Large intestine (tissue), 3 donors: ENCODE data around the gene CEMIP. TPM values are rescaled to one million over a fixed set of nuclear protein-coding genes. Genes with fewer than 3 reads are reported as not detected.
A peak's percentile ranks its signal among the peaks of the same experiment; 100 is the strongest.

Experiments used
- DNase-seq, 2 donors: peaks; one replicate each; pipeline versions ENCODE4 v3.0.0 to v3.0.0-alpha.2; 2013
- H3K27ac ChIP-seq: one replicate; pipeline ENCODE4 v1.5.1; 2013; ENCODE audit warnings: low read length
- H3K27me3 ChIP-seq: 2 replicates; pipeline ENCODE4 v1.6.1; 2013; ENCODE audit warnings: low read length; ENCODE audit not compliant: control insufficient read depth, insufficient read depth
- H3K36me3 ChIP-seq: 2 replicates; pipeline ENCODE4 v1.6.1; 2013; ENCODE audit warnings: low read length; ENCODE audit not compliant: control insufficient read depth, insufficient read depth
- H3K4me1 ChIP-seq: one replicate; pipeline ENCODE4 v1.6.1; 2013; ENCODE audit warnings: low read length; ENCODE audit not compliant: control insufficient read depth, insufficient read depth
- H3K4me3 ChIP-seq: one replicate; pipeline ENCODE4 v1.5.1; 2013; ENCODE audit warnings: low read length
- H3K9me3 ChIP-seq: one replicate; pipeline ENCODE4 v1.6.1; 2013; ENCODE audit warnings: mild to moderate bottlenecking, low read depth, low read length, moderate library complexity; ENCODE audit not compliant: control insufficient read depth
- WGBS: methylation state at CpG from one replicate; pipeline ENCODE4 v1.1.5; 2013; ENCODE audit warnings: low lambda C conversion rate; ENCODE audit not compliant: insufficient coverage; 5-methylcytosine and 5-hydroxymethylcytosine counted together
- polyA plus RNA-seq: library from polyadenylated mRNA; unstranded; fragments of 120-200 nt; gene quantifications from one replicate; pipeline ENCODE4 v1.2.1, GENCODE V29; 2013

The CEMIP gene
- polyA plus RNA-seq, 1 donor = 2.5 TPM

GRCh38 chr15:80773792-80774352 lies 5.3 kb upstream of the CEMIP start:
- no peak overlapping the region for H3K27ac ChIP-seq
- DNase-seq = no peak
- H3K4me1 ChIP-seq = no peaks in the 10 kb centered on the region
- no peak overlapping the region for H3K4me3 ChIP-seq
- no peaks in the 10 kb centered on the region for H3K9me3 ChIP-seq
- peaks cover 16% of the 10 kb centered on the region for H3K27me3 ChIP-seq
- WGBS = 85% methylated on average over 2 of the region's 5 CpGs
- no peaks in the 10 kb centered on the region for H3K36me3 ChIP-seq

DNA sequence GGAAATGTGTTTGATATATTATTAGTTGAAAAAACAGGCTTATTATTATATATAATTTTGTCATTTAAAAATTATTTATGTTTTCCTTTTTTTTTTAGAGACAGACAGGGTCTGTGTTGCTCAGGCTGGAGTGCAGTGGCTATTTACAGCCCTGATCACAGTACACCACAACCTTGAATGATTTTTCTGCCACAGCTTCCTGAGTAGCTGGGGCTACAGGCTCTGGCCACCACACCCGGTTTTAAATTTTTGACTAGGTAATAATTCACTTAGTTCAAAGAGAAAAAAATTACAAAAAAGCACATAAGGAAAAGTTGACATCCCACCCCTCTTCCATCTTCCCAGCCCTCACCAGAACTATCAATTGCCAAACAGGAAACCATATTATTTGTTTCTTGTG lies 4.7 kb upstream of the CEMIP start:
- H3K27ac ChIP-seq = no peak overlapping the region
- H3K4me3 ChIP-seq = no peak overlapping the region
- peaks cover 2% of the 10 kb centered on the region for H3K4me1 ChIP-seq
- no peaks in the 10 kb centered on the region for H3K36me3 ChIP-seq
- peaks cover 3% of the 10 kb centered on the region for H3K9me3 ChIP-seq
- H3K27me3 ChIP-seq = peaks cover 20% of the 10 kb centered on the region
- 40% methylated on average over 1 of the region's 1 CpG for WGBS
- no peak for DNase-seq

GRCh38 chr15:80775338-80775737 lies 3.8 kb upstream of the CEMIP start:
- 92% methylated on average over 2 of the region's 3 CpGs for WGBS
- no peak overlapping the region for H3K27ac ChIP-seq
- DNase-seq = no peak
- H3K36me3 ChIP-seq = no peaks in the 10 kb centered on the region
- H3K27me3 ChIP-seq = peaks cover 29% of the 10 kb centered on the region
- H3K4me3 ChIP-seq = no peak overlapping the region
- H3K9me3 ChIP-seq = peaks cover 3% of the 10 kb centered on the region
- peaks cover 10% of the 10 kb centered on the region for H3K4me1 ChIP-seq

DNA sequence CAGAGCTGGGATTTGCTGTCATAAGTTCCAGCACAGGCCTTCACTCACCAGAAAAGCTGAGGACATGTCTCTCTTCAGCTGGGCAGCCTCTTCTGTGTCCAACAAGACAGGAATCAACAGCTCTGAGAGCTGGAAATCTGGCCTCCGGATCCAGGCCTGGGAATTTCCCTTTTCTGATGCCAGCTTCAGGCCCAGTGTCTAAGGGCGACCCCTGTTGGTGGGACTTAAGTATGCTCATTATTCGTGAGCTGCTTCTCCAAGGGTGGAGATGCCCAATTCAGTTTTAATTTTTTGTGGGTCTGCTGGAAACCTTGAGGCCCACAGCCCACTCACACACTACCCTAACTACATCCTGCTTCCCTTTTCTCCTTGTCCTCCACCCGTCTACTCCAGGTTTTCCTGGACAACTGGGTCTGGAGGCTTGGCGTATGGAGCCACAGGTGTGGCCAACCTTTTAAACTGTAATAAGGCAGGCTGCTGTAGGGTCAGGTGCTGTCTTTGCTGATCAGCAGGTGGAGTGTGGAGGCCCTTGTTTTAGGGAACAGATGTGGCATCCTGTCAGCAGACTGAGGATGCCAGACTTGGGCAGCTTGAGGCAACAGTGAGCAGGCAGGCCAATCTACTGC lies 2.6 kb upstream of the CEMIP start:
- no CpG with 5 or more reads among the region's 5 CpGs for WGBS

DNA sequence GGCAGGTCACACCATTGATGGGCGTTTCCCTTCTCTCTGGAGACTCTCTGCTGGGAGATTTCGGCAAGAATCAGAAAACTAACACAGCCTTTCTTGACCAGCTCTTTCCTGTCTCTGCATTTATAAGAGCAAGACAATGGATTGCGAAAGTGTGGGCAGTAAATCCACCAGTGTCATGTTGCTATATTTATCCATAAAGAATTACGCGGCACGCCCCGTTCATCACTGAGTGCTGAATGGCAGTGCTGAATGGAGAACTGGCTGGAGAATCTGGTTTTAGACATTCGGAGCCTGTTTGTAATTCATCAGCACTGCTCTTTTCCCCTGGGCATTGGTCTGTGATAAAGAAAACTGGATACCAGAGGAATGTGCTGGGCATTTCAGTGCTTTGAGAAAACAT lies 2.0 kb upstream of the CEMIP start:
- H3K27me3 ChIP-seq = peaks cover 42% of the 10 kb centered on the region
- peaks cover 3% of the 10 kb centered on the region for H3K9me3 ChIP-seq
- H3K27ac ChIP-seq = no peak overlapping the region
- H3K4me1 ChIP-seq = peaks cover 14% of the 10 kb centered on the region
- no CpG with 5 or more reads among the region's 8 CpGs for WGBS
- no peak for DNase-seq
- H3K36me3 ChIP-seq = no peaks in the 10 kb centered on the region
- no peak overlapping the region for H3K4me3 ChIP-seq

More for the DNA sequence above, 2.6 kb upstream of the CEMIP start:
- peak; percentile 63 to 66 for DNase-seq
- Histone ChIP-seq H3K27ac (no peak overlapping the region), H3K36me3 (no peaks in the 10 kb centered on the region), H3K9me3 (peaks cover 3% of the 10 kb centered on the region), H3K4me1 (peaks cover 14% of the 10 kb centered on the region), H3K4me3 (no peak overlapping the region), H3K27me3 (peaks cover 40% of the 10 kb centered on the region)

DNA sequence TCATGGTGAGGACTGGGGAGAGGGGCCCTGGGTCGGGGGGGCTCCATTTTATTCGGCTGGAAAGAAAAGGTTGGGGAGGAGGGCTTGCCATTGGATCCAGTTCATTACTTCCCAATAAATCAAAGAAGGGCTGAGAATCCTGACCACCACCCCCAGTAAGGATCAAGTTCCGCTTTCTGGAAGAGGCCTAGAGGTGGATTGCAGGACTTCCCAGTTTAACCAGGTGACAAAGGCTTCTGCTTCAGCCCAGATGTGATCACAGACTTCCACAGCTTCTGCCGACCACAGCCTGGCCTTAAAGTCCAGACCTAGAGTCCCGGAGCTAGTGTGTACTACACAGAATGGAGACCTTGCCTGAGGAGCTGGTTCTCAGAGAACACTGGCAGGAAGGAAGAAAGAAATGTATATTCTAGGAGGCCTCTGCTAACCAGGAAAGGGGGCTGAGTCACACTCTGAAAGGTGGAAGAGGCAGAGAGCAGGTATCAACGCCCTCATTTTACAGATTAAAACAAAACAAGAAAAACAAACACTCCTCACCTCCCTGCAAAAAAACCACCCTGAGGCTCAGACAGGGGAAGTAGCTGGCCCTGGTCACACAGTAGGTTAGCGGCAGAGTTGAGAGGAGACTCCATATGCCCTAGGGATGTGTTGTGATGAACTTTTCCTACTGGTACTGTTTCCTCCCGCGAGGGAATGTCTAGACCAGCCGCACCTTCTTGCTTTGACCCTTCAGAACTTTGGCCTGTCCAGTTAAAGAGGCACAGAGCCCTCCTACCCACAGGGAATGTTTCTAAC lies 1.1 kb upstream of the CEMIP start:
- no CpG with 5 or more reads among the region's 10 CpGs for WGBS
- Histone ChIP-seq H3K4me3 (no peak overlapping the region), H3K36me3 (no peaks in the 10 kb centered on the region), H3K4me1 (peaks cover 14% of the 10 kb centered on the region), H3K9me3 (peaks cover 3% of the 10 kb centered on the region), H3K27ac (no peak overlapping the region), H3K27me3 (peaks cover 45% of the 10 kb centered on the region)
- DNase-seq = no peak

DNA sequence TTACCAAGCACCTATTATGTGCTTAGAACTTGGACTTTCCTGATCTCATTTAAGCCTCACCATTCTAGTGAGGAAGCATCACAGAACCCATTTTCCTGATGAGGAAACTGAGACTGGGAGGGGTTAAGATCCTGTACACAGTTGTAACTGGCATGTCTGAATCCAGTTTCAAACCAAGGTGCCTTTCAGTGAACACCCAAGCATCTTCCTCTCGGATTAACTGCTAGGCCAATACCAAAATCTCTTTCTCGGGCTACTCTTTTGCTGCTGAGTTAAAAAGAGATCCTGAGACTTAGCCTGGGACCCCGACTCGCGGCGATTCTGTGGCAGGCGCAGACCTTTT lies 578 bp upstream of the CEMIP start:
- no CpG with 5 or more reads among the region's 7 CpGs for WGBS
- H3K27me3 ChIP-seq = peaks cover 48% of the 10 kb centered on the region
- DNase-seq = no peak

GRCh38 chr15:80779658-80780415 lies 667 bp downstream of the CEMIP start:
- Histone ChIP-seq H3K9me3 (peaks cover 3% of the 10 kb centered on the region), H3K36me3 (no peaks in the 10 kb centered on the region), H3K27me3 (peaks cover 59% of the 10 kb centered on the region), H3K4me3 (peak overlapping the region; percentile 24), H3K27ac (no peak overlapping the region), H3K4me1 (peaks cover 14% of the 10 kb centered on the region)
- DNase-seq = peak in 1 of 2 donors; percentile 27
- no CpG with 5 or more reads among the region's 45 CpGs for WGBS

More for the DNA sequence above, 578 bp upstream of the CEMIP start:
- no peak overlapping the region for H3K4me3 ChIP-seq
- peaks cover 14% of the 10 kb centered on the region for H3K4me1 ChIP-seq
- H3K27ac ChIP-seq = no peak overlapping the region
- H3K9me3 ChIP-seq = peaks cover 3% of the 10 kb centered on the region
- no peaks in the 10 kb centered on the region for H3K36me3 ChIP-seq

- H3K9me3 ChIP-seq = peaks cover 3% of the 10 kb centered on the region
- H3K4me3 ChIP-seq = peak overlapping the region; percentile 10
- peaks cover 59% of the 10 kb centered on the region for H3K27me3 ChIP-seq
- no peak overlapping the region for H3K27ac ChIP-seq
- 33% methylated on average over 1 of the region's 40 CpGs for WGBS
- peaks cover 14% of the 10 kb centered on the region for H3K4me1 ChIP-seq
- H3K36me3 ChIP-seq = no peaks in the 10 kb centered on the region
- peak in 1 of 2 donors; percentile 63 for DNase-seq
These were observed 1.4 kb downstream of the CEMIP start for GRCh38 chr15:80780416-80781221.

DNA sequence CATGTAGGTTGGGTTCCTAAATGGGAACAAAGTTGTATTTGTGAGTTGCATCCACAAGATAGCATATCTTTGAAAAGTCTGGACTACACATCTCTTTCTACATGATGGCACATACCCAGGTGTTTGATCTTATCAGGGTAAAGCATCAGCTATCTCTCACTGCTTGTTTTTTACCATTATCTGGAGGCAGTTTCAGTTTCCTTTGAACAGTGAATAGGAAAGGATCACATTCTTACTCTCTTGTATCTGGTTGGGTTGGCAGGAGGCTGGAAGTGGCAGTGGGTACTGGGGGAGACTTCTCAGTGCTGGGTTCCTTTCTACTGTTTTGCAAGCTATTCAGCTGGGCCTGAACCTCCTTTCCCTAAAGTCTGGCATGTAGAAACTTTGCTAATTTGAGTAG lies 4.1 kb downstream of the CEMIP start:
- no peak overlapping the region for H3K27ac ChIP-seq
- no peak overlapping the region for H3K4me3 ChIP-seq
- DNase-seq = no peak
- peaks cover 51% of the 10 kb centered on the region for H3K27me3 ChIP-seq
- peaks cover 3% of the 10 kb centered on the region for H3K9me3 ChIP-seq
- H3K4me1 ChIP-seq = peaks cover 14% of the 10 kb centered on the region
- no peaks in the 10 kb centered on the region for H3K36me3 ChIP-seq
